Measurements from ENCODE around the gene PBX3. TPM values are rescaled to one million over a fixed set of nuclear protein-coding genes. Genes with fewer than 3 reads are reported as not detected.

The PBX3 gene
- total RNA-seq, 4 donors from 2014 or later = 25.7 to 71.5 (median 45.1) TPM

DNA sequence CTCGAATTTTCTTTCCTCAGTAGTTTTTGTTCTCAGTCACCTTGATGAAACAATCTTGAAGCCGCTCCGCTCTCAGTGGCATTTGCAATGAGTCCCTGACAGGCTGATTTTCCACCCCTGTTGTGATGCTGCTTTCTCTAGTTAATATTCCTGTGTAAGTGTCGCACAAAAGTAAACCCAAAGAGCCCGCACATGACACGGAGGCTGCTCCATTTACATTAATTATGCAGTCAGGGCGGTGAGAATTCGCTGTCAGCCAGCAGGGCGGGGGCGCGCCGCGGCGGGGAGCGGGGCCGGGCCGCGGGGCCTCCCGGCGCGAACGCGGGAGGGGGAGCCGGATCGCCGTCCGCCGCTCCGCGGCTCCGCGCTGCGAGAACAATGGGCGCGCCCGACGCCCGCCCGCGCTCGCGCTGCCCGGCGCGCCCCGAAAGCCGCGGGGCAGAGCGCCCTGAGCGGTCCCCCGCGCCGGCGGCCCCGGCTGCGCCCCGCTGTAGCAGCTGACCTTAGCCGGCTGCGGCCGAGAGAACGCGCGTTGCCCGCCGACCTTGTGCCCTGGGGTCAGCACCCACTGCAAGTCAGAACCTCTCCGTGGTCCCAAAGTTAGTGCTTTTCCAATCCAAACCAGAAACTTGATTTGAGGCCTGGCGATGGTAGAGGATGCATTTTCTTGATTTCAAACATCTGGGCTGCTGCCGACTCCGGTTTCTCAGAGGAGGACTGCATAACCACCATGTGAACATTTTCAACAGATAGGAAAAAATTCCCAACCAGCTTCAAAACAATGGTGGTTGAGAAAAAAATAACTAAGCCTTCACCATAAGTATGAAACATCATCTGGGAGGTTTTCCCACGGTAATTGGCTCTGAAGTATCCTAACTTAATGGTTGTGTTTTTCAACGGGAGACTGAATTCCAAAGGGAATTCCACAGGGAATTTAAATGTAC is 142.6 kb downstream of the PBX3 start:
- H3K27me3 ChIP-seq = no peaks in the 10 kb centered on the region
- DNase-seq (ENCODE audit: low spot score in 2 of 2) = peak in 1 of 2 donors; percentile 75
- H3K36me3 ChIP-seq = no peaks in the 10 kb centered on the region
- peak overlapping the region; percentile 69 for H3K27ac ChIP-seq
- peak overlapping the region; percentile 59 for H3K4me3 ChIP-seq
- no peak for TF ChIP-seq POLR2A (IDR thresholded peaks at IDR 0.05)
- no peaks in the 10 kb centered on the region for H3K9me3 ChIP-seq
- H3K4me1 ChIP-seq = peaks cover 27% of the 10 kb centered on the region
- 2% methylated on average over 45 of the region's 71 CpGs for WGBS

GRCh38 chr9:125890826-125891225 is 143.7 kb downstream of the PBX3 start:
- WGBS = 39% methylated on average over 1 of the region's 1 CpG
- no peaks in the 10 kb centered on the region for H3K27me3 ChIP-seq
- H3K36me3 ChIP-seq = no peaks in the 10 kb centered on the region
- no peak for DNase-seq (ENCODE audit: low spot score in 2 of 2)
- no peak overlapping the region for H3K4me3 ChIP-seq
- TF ChIP-seq POLR2A (IDR thresholded peaks at IDR 0.05) = no peak
- TF ChIP-seq POLR2AphosphoS5 (IDR thresholded peaks at IDR 0.05) = no peak
- TF ChIP-seq EP300 (IDR thresholded peaks at IDR 0.05) = no peak
- TF ChIP-seq CTCF (IDR thresholded peaks at IDR 0.05) = no peak
- H3K9me3 ChIP-seq = no peaks in the 10 kb centered on the region
- H3K27ac ChIP-seq = no peak overlapping the region
- peaks cover 27% of the 10 kb centered on the region for H3K4me1 ChIP-seq

DNA sequence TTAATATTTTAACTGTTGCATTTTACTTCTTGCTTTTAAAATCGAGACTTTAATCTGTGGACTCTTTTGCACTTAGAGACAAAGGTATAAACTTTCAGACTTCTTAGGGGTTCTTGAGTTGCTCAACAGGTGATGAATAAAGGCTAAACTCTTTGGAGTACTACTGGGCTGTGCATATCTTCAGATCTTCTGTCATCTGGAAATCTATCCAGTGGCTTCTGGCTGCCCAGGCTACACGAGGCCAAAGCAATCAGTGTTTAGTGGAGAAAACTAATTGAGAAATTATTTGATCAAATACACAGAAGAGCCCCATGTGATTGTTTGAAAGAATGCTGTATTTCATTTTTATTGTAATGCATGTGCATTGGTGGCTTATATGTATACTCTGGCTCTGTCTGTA is 146.1 kb downstream of the PBX3 start:
- WGBS = 71% methylated on average over 2 of the region's 2 CpGs
- Histone ChIP-seq H3K27ac (no peak overlapping the region), H3K36me3 (no peaks in the 10 kb centered on the region), H3K4me3 (no peak overlapping the region), H3K4me1 (peaks cover 20% of the 10 kb centered on the region), H3K9me3 (no peaks in the 10 kb centered on the region), H3K27me3 (no peaks in the 10 kb centered on the region)
- no peak for DNase-seq (ENCODE audit: low spot score in 2 of 2)
- no peak for TF ChIP-seq EP300 (IDR thresholded peaks at IDR 0.05)
- no peak for TF ChIP-seq CTCF (IDR thresholded peaks at IDR 0.05)
- TF ChIP-seq POLR2AphosphoS5 (IDR thresholded peaks at IDR 0.05) = no peak
- TF ChIP-seq POLR2A (IDR thresholded peaks at IDR 0.05) = no peak

GRCh38 chr9:125894566-125894965 is 147.4 kb downstream of the PBX3 start:
- no peak overlapping the region for H3K4me3 ChIP-seq
- no peak for DNase-seq (ENCODE audit: low spot score in 2 of 2)
- H3K27me3 ChIP-seq = no peaks in the 10 kb centered on the region
- H3K4me1 ChIP-seq = peaks cover 12% of the 10 kb centered on the region
- TF ChIP-seq POLR2AphosphoS5 (IDR thresholded peaks at IDR 0.05) (no peak), CTCF (IDR thresholded peaks at IDR 0.05) (no peak), EP300 (IDR thresholded peaks at IDR 0.05) (no peak), POLR2A (IDR thresholded peaks at IDR 0.05) (no peak)
- H3K27ac ChIP-seq = no peak overlapping the region
- H3K9me3 ChIP-seq = no peaks in the 10 kb centered on the region
- H3K36me3 ChIP-seq = no peaks in the 10 kb centered on the region
- WGBS = 93% methylated on average over 3 of the region's 3 CpGs

- H3K36me3 ChIP-seq = no peaks in the 10 kb centered on the region
- H3K27ac ChIP-seq = no peak overlapping the region
- no peaks in the 10 kb centered on the region for H3K4me1 ChIP-seq
- H3K4me3 ChIP-seq = no peak overlapping the region
- 92% methylated on average over 2 of the region's 2 CpGs for WGBS
- no peaks in the 10 kb centered on the region for H3K9me3 ChIP-seq
- H3K27me3 ChIP-seq = no peaks in the 10 kb centered on the region
- TF ChIP-seq POLR2A (IDR thresholded peaks at IDR 0.05) (no peak), EP300 (IDR thresholded peaks at IDR 0.05) (no peak), POLR2AphosphoS5 (IDR thresholded peaks at IDR 0.05) (no peak), CTCF (IDR thresholded peaks at IDR 0.05) (no peak)
- no peak for DNase-seq (ENCODE audit: low spot score in 2 of 2)
Measured at GRCh38 chr9:125896404-125896803, 149.2 kb downstream of the PBX3 start.

Measured in suprapubic skin (tissue), 4 donors.